ENCODE measurements around the gene XKR7. TPM values are rescaled to one million over a fixed set of nuclear protein-coding genes. Genes with fewer than 3 reads are reported as not detected.

The XKR7 gene
- total RNA-seq, 4 donors from 2014 or later = not detected

GRCh38 chr20:31984981-31985471, 17.1 kb downstream of the XKR7 start:
- no peak for TF ChIP-seq CTCF (IDR thresholded peaks at IDR 0.05; ENCODE audit: low read depth)

GRCh38 chr20:31987744-31988143, 19.8 kb downstream of the XKR7 start:
- no peak for TF ChIP-seq CTCF (IDR thresholded peaks at IDR 0.05; ENCODE audit: low read depth)

- TF ChIP-seq CTCF (IDR thresholded peaks at IDR 0.05; ENCODE audit: low read depth) = no peak
These were observed 20.6 kb downstream of the XKR7 start for GRCh38 chr20:31988430-31989015.

- no peak for TF ChIP-seq CTCF (IDR thresholded peaks at IDR 0.05; ENCODE audit: low read depth)
These were observed 21.2 kb downstream of the XKR7 start for GRCh38 chr20:31989030-31989645.

GRCh38 chr20:31990641-31991338, 22.8 kb downstream of the XKR7 start:
- TF ChIP-seq CTCF (IDR thresholded peaks at IDR 0.05; ENCODE audit: low read depth) = no peak

- no peak for TF ChIP-seq CTCF (IDR thresholded peaks at IDR 0.05; ENCODE audit: low read depth)
These were observed 23.4 kb downstream of the XKR7 start for GRCh38 chr20:31991339-31991705.

GRCh38 chr20:31992086-31992485, 24.1 kb downstream of the XKR7 start:
- TF ChIP-seq CTCF (IDR thresholded peaks at IDR 0.05; ENCODE audit: low read depth) = no peak
